MM.1S (cell line): ENCODE results near the gene SSH3.

Source experiments
- CTCF ChIP-seq: fragments of 300-600 bp; sonication (generic); IDR thresholded peaks from 2 replicates; pipeline ENCODE4 v1.5.1; 2016; ENCODE audit warnings: antibody characterized with exemption, low read length, mixed read lengths
- EZH2 ChIP-seq: fragments of 300-600 bp; sonication (generic); optimal IDR thresholded peaks from 2 replicates; pipeline ENCODE3; 2017; ENCODE audit warnings: low read depth, mild to moderate bottlenecking, antibody characterized with exemption, low read length, mixed read lengths

GRCh38 chr11:67353317-67354074 is 50.2 kb downstream of the SSH3 start, which contains the start of gene POLD4:
- TF ChIP-seq CTCF (no peak), EZH2 (no peak)
